Measurements from ENCODE around the gene AHNAK. TPM values are rescaled to one million over a fixed set of nuclear protein-coding genes. Genes with fewer than 3 reads are reported as not detected.
A peak's percentile ranks its signal among the peaks of the same experiment; 100 is the strongest.
"Not testable (repeated sequence)": the region's sequence is repeated elsewhere in the genome, so short reads cannot be mapped to it uniquely, and the experiment has no call there.

AHNAK gene
- total RNA-seq, 2 donors from 2014 or later = 458 to 631 TPM

- Histone ChIP-seq H3K4me3 (no peak overlapping the region), H3K36me3 (peaks cover 10% of the 10 kb centered on the region), H3K27me3 (no peaks in the 10 kb centered on the region), H3K9me3 (no peaks in the 10 kb centered on the region), H3K4me1 (no peaks in the 10 kb centered on the region), H3K27ac (no peak overlapping the region), H3K9ac (ENCODE audit: low read depth in 2 of 2, low read length in 2 of 2) (no peak overlapping the region)
- TF ChIP-seq, protein P1, sequence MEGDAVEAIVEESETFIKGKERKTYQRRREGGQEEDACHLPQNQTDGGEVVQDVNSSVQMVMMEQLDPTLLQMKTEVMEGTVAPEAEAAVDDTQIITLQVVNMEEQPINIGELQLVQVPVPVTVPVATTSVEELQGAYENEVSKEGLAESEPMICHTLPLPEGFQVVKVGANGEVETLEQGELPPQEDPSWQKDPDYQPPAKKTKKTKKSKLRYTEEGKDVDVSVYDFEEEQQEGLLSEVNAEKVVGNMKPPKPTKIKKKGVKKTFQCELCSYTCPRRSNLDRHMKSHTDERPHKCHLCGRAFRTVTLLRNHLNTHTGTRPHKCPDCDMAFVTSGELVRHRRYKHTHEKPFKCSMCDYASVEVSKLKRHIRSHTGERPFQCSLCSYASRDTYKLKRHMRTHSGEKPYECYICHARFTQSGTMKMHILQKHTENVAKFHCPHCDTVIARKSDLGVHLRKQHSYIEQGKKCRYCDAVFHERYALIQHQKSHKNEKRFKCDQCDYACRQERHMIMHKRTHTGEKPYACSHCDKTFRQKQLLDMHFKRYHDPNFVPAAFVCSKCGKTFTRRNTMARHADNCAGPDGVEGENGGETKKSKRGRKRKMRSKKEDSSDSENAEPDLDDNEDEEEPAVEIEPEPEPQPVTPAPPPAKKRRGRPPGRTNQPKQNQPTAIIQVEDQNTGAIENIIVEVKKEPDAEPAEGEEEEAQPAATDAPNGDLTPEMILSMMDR (IDR thresholded peaks at IDR 0.05) = no peak
- DNase-seq = no peak
- intact Hi-C loops (cut with DNase I) = no loop called here
Observed at GRCh38 chr11:62567018-62567633, 20.5 kb upstream of the AHNAK start.

GRCh38 chr11:62566247-62566646 is 19.6 kb upstream of the AHNAK start:
- Histone ChIP-seq H3K9me3 (no peaks in the 10 kb centered on the region), H3K36me3 (peaks cover 10% of the 10 kb centered on the region), H3K27me3 (no peaks in the 10 kb centered on the region), H3K27ac (no peak overlapping the region), H3K4me3 (no peak overlapping the region), H3K4me1 (no peaks in the 10 kb centered on the region), H3K9ac (ENCODE audit: low read depth in 2 of 2, low read length in 2 of 2) (no peak overlapping the region)
- TF ChIP-seq, protein P1 (IDR thresholded peaks at IDR 0.05) = no peak
- intact Hi-C loops (cut with DNase I) = no loop called here
- no peak for DNase-seq

- Histone ChIP-seq H3K9me3 (no peaks in the 10 kb centered on the region), H3K36me3 (peaks cover 10% of the 10 kb centered on the region), H3K9ac (ENCODE audit: low read depth in 2 of 2, low read length in 2 of 2) (no peak overlapping the region), H3K27ac (no peak overlapping the region), H3K27me3 (no peaks in the 10 kb centered on the region), H3K4me1 (no peaks in the 10 kb centered on the region), H3K4me3 (no peak overlapping the region)
- TF ChIP-seq, protein P1 (IDR thresholded peaks at IDR 0.05) = no peak
- no peak for DNase-seq
- intact Hi-C loops (cut with DNase I) = no loop called here
Observed at GRCh38 chr11:62565100-62565802, 18.6 kb upstream of the AHNAK start.

DNA sequence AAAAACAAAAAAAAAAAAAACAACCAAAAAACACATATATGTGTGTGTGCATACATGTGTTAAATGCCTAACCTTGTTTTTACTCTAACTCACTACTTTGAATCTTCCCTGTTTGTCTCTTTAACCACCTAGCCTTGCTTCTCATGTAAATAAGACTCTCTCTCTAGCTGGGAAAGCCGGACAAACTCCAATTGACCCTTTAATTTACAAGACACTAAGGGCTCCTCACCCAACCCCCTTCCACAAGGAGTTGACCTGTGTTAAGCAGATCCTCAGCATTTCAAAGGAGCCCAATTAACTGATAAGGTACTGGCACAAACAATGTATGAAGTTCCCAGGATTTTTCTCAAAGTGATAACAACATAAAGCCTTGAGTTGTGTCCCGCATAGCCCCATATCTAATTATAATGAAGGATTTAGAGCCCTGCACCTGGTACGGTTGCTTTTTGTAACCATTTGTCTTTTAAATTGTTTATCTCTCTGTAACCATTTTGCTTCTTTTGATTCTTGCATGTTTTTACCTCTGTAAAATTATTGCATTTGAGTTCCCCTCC is 15.1 kb upstream of the AHNAK start:
- intact Hi-C loops (cut with DNase I) = loop anchor here (5.0 kb wide), 2 partner anchors 64 to 139 kb away; no protein-coding TSS in a partner anchor
- not testable (repeated sequence) for H3K4me3 ChIP-seq; H3K9ac ChIP-seq (ENCODE audit: low read depth in 2 of 2, low read length in 2 of 2); H3K27me3 ChIP-seq; H3K9me3 ChIP-seq; DNase-seq; H3K27ac ChIP-seq; H3K4me1 ChIP-seq
- H3K36me3 ChIP-seq = peaks cover 20% of the 10 kb centered on the region

GRCh38 chr11:62560566-62561103 is 14.0 kb upstream of the AHNAK start:
- H3K9ac ChIP-seq (ENCODE audit: low read depth in 2 of 2, low read length in 2 of 2) = peak overlapping the region in 1 of 2 donors; percentile 21
- peaks cover 17% of the 10 kb centered on the region for H3K4me1 ChIP-seq
- H3K4me3 ChIP-seq = no peak overlapping the region
- TF ChIP-seq, protein P1 (IDR thresholded peaks at IDR 0.05) = peak; percentile 76
- H3K27me3 ChIP-seq = no peaks in the 10 kb centered on the region
- H3K36me3 ChIP-seq = peaks cover 15% of the 10 kb centered on the region
- H3K9me3 ChIP-seq = no peaks in the 10 kb centered on the region
- H3K27ac ChIP-seq = peak overlapping the region; percentile 67
- DNase-seq = peak; percentile 92
- intact Hi-C loops (cut with DNase I) = loop anchor here (5.0 kb wide), 2 partner anchors 63 to 138 kb away; no protein-coding TSS in a partner anchor

- H3K9me3 ChIP-seq; H3K9ac ChIP-seq (ENCODE audit: low read depth in 2 of 2, low read length in 2 of 2); DNase-seq; H3K4me3 ChIP-seq; H3K27me3 ChIP-seq: not testable (repeated sequence)
- Histone ChIP-seq H3K36me3 (peaks cover 15% of the 10 kb centered on the region), H3K4me1 (peaks cover 27% of the 10 kb centered on the region), H3K27ac (peak overlapping the region; percentile 67)
- intact Hi-C loops (cut with DNase I) = loop anchor here (5.0 kb wide), 3 partner anchors 62 to 157 kb away; no protein-coding TSS in a partner anchor
Observed at GRCh38 chr11:62559626-62560025, 13.0 kb upstream of the AHNAK start.
